Neural cell (in vitro differentiated cells): ENCODE results near the gene MAGEA12. TPM values are rescaled to one million over a fixed set of nuclear protein-coding genes. Genes with fewer than 3 reads are reported as not detected.
"Not testable (repeated sequence)": the region's sequence is repeated elsewhere in the genome, so short reads cannot be mapped to it uniquely, and the experiment has no call there.

ENCODE experiments used
- H2AFZ ChIP-seq: fragments of 200-600, 300-800 bp; sonication (generic), shearing (Covaris generic); 2 replicates; pipeline ENCODE4 v1.6.0; 2014; ENCODE audit warnings: low read depth, mild to moderate bottlenecking, antibody characterized with exemption, low read length, moderate library complexity
- H3F3A ChIP-seq: fragments of 200-600 bp; shearing (Covaris generic); 2 replicates; pipeline ENCODE4 v1.6.1; 2016; ENCODE audit warnings: mild to moderate bottlenecking, moderate library complexity, mixed read lengths, antibody characterized with exemption, low read length; ENCODE audit not compliant: insufficient read depth, poor library complexity, severe bottlenecking
- H3K27ac ChIP-seq: fragments of 200-600, 300-800 bp; sonication (generic), shearing (Covaris generic); 2 replicates; pipeline ENCODE4 v1.5.1; 2014; ENCODE audit warnings: mild to moderate bottlenecking, low read length, moderate library complexity
- H3K27me3 ChIP-seq: fragments of 300-800, 200-600 bp; sonication (generic), shearing (Covaris generic); 2 replicates; pipeline ENCODE4 v1.6.0; 2014; ENCODE audit warnings: mild to moderate bottlenecking, low read depth, low read length, moderate library complexity; ENCODE audit not compliant: insufficient read depth
- H3K36me3 ChIP-seq: fragments of 300-800, 200-600 bp; sonication (generic), shearing (Covaris generic); 2 replicates; pipeline ENCODE4 v1.5.1; 2014; ENCODE audit warnings: mild to moderate bottlenecking, antibody characterized with exemption, low read length, moderate library complexity; ENCODE audit not compliant: insufficient read depth
- H3K4me2 ChIP-seq: fragments of 300-800, 200-600 bp; sonication (generic), shearing (Covaris generic); 2 replicates; pipeline ENCODE4 v1.6.0; 2014; ENCODE audit warnings: mild to moderate bottlenecking, low read length
- H3K4me3 ChIP-seq: fragments of 300-800, 200-600 bp; sonication (generic), shearing (Covaris generic); 2 replicates; pipeline ENCODE4 v1.5.1; 2014; ENCODE audit warnings: mild to moderate bottlenecking, low read length, moderate library complexity
- H3K79me2 ChIP-seq: fragments of 200-600 bp; shearing (Covaris generic); replicated peaks from 2 replicates; pipeline ENCODE4 v1.6.0; 2014; ENCODE audit warnings: mild to moderate bottlenecking, low read length, moderate library complexity; ENCODE audit not compliant: insufficient read depth
- H3K9ac ChIP-seq: fragments of 300-800, 200-600 bp; sonication (generic), shearing (Covaris generic); 2 replicates; pipeline ENCODE4 v1.6.1; 2016; ENCODE audit warnings: mild to moderate bottlenecking, low read length, mixed read lengths
- H3K9me2 ChIP-seq: fragments of 200-600 bp; shearing (Covaris generic); 2 replicates; pipeline ENCODE4 v1.6.1; 2016; ENCODE audit warnings: mild to moderate bottlenecking, low read length, mixed read lengths; ENCODE audit not compliant: insufficient read depth
- H3K9me3 ChIP-seq: fragments of 200-600, 300-800 bp; sonication (generic), shearing (Covaris generic); 2 replicates; pipeline ENCODE4 v1.6.1; 2016; ENCODE audit warnings: mild to moderate bottlenecking, mixed run types, low read length, moderate library complexity, mixed read lengths
- H4K20me1 ChIP-seq: fragments of 200-600 bp; shearing (Covaris generic); 2 replicates; pipeline ENCODE4 v1.6.1; 2016; ENCODE audit warnings: mild to moderate bottlenecking, mixed run types; ENCODE audit not compliant: insufficient read depth
- CTCF ChIP-seq: fragments of 450-650 bp; IDR thresholded peaks from 2 replicates; pipeline ENCODE4 v1.5.1; 2014; ENCODE audit warnings: antibody characterized with exemption, mild to moderate bottlenecking, moderate library complexity; ENCODE audit not compliant: poor library complexity, severe bottlenecking
- EP300 ChIP-seq: fragments of 450-650 bp; conservative IDR thresholded peaks from 2 replicates; pipeline ENCODE4 v1.6.1; 2014; ENCODE audit warnings: antibody characterized with exemption, mild to moderate bottlenecking, moderate library complexity; ENCODE audit not compliant: poor library complexity, severe bottlenecking
- EZH2 ChIP-seq: fragments of 200-600, 300-800 bp; shearing (Covaris generic), sonication (generic); IDR thresholded peaks from 2 replicates; pipeline ENCODE4 v1.6.1; 2014; ENCODE audit warnings: antibody characterized with exemption, low read length, borderline replicate concordance, mild to moderate bottlenecking; ENCODE audit not compliant: insufficient read depth, poor library complexity, severe bottlenecking
- MXI1 ChIP-seq: fragments of 450-650 bp; conservative IDR thresholded peaks from 2 replicates; pipeline ENCODE4 v1.6.1; 2014; ENCODE audit warnings: antibody characterized with exemption, mild to moderate bottlenecking; ENCODE audit not compliant: poor library complexity, severe bottlenecking
- POLR2AphosphoS5 ChIP-seq: IDR thresholded peaks from 2 replicates; pipeline ENCODE4 v1.6.1; 2012
- RAD21 ChIP-seq: fragments of 450-650 bp; conservative IDR thresholded peaks from 2 replicates; pipeline ENCODE4 v1.6.1; 2014; ENCODE audit warnings: antibody characterized with exemption, mild to moderate bottlenecking, moderate library complexity
- REST ChIP-seq: IDR thresholded peaks from 2 replicates; pipeline ENCODE4 v1.6.1; 2012; ENCODE audit warnings: borderline replicate concordance
- SMC3 ChIP-seq: fragments of 450-650 bp; conservative IDR thresholded peaks from 2 replicates; pipeline ENCODE4 v1.6.1; 2014; ENCODE audit warnings: antibody characterized with exemption, mild to moderate bottlenecking, moderate library complexity; ENCODE audit not compliant: poor library complexity
- TAF1 ChIP-seq: IDR thresholded peaks from 2 replicates; pipeline ENCODE4 v1.6.1; 2012; ENCODE audit warnings: low read depth
- polyA plus RNA-seq: library from polyadenylated mRNA; depleted of rRNA; stranded (reverse); fragments of >200 nt; gene quantifications from 2 replicates; pipeline ENCODE4 v1.2.3, GENCODE V29; 2014

The MAGEA12 gene
- polyA plus RNA-seq, 1 donor from 2014 or later: not detected

- Histone ChIP-seq H3F3A (no peaks in the 10 kb centered on the region), H3K27me3 (no peaks in the 10 kb centered on the region), H3K9me2 (no peaks in the 10 kb centered on the region), H3K9me3 (no peaks in the 10 kb centered on the region), H3K36me3 (no peaks in the 10 kb centered on the region), H4K20me1 (no peaks in the 10 kb centered on the region), H3K79me2 (no peaks in the 10 kb centered on the region), H3K4me3 (no peak overlapping the region), H3K9ac (no peak overlapping the region), H3K27ac (no peak overlapping the region), H3K4me2 (no peak overlapping the region), H2AFZ (no peak overlapping the region)
- no peak for TF ChIP-seq REST
- TF ChIP-seq POLR2AphosphoS5: no peak
- TF ChIP-seq EP300: no peak
- no peak for TF ChIP-seq MXI1
- no peak for TF ChIP-seq RAD21
These were observed 1.5 kb downstream of the MAGEA12 start for GRCh38 chrX:152735101-152735500.

GRCh38 chrX:152735860-152736511 is 2.4 kb downstream of the MAGEA12 start:
- H4K20me1 ChIP-seq: no peaks in the 10 kb centered on the region
- no peak overlapping the region for H3K4me2 ChIP-seq
- H3K4me3 ChIP-seq: no peak overlapping the region
- no peaks in the 10 kb centered on the region for H3K9me3 ChIP-seq
- no peak overlapping the region for H3K9ac ChIP-seq
- TF ChIP-seq EZH2 (no peak), EP300 (no peak), REST (no peak), TAF1 (no peak), POLR2AphosphoS5 (no peak), SMC3 (no peak), RAD21 (no peak), MXI1 (no peak), CTCF (no peak)
- no peaks in the 10 kb centered on the region for H3K27me3 ChIP-seq
- no peak overlapping the region for H3K27ac ChIP-seq
- H3K9me2 ChIP-seq: no peaks in the 10 kb centered on the region
- no peaks in the 10 kb centered on the region for H3F3A ChIP-seq
- no peaks in the 10 kb centered on the region for H3K36me3 ChIP-seq
- H3K79me2 ChIP-seq: no peaks in the 10 kb centered on the region
- H2AFZ ChIP-seq: no peak overlapping the region

- not testable (repeated sequence) for H3K27ac ChIP-seq, H3F3A ChIP-seq, H3K36me3 ChIP-seq, H3K79me2 ChIP-seq, H3K27me3 ChIP-seq, H3K9me3 ChIP-seq, H3K9ac ChIP-seq, H3K9me2 ChIP-seq, H4K20me1 ChIP-seq, H3K4me2 ChIP-seq, H2AFZ ChIP-seq, H3K4me3 ChIP-seq
These were observed 3.0 kb downstream of the MAGEA12 start for GRCh38 chrX:152736528-152736927.
